ENCODE data around the gene ATP5PO.
"Not testable (repeated sequence)": the region's sequence is repeated elsewhere in the genome, so short reads cannot be mapped to it uniquely, and the experiment has no call there.

ATP5PO gene

GRCh38 chr21:33867868-33868267 lies 47.7 kb downstream of the ATP5PO start:
- not testable (repeated sequence) for DNase-seq (ENCODE audit: low read depth)

- no peak for DNase-seq (ENCODE audit: low read depth)
Observed at GRCh38 chr21:33866826-33867225, 48.8 kb downstream of the ATP5PO start.

- no peak for DNase-seq (ENCODE audit: low read depth)
Observed at GRCh38 chr21:33865996-33866575, 49.5 kb downstream of the ATP5PO start.

- no peak for DNase-seq (ENCODE audit: low read depth)
Observed at GRCh38 chr21:33865176-33865575, 50.4 kb downstream of the ATP5PO start.

GRCh38 chr21:33864150-33864549 lies 51.5 kb downstream of the ATP5PO start:
- no peak for DNase-seq (ENCODE audit: low read depth)

GRCh38 chr21:33863191-33863590 lies 52.4 kb downstream of the ATP5PO start:
- not testable (repeated sequence) for DNase-seq (ENCODE audit: low read depth)

GRCh38 chr21:33861125-33861524 lies 54.5 kb downstream of the ATP5PO start:
- no peak for DNase-seq (ENCODE audit: low read depth)

- DNase-seq (ENCODE audit: low read depth) = no peak
Observed at GRCh38 chr21:33860332-33860879, 55.2 kb downstream of the ATP5PO start.

- DNase-seq (ENCODE audit: low read depth) = no peak
Observed at GRCh38 chr21:33859373-33860102, 56.1 kb downstream of the ATP5PO start.

GRCh38 chr21:33858667-33859372 lies 56.8 kb downstream of the ATP5PO start:
- no peak for DNase-seq (ENCODE audit: low read depth)

GRCh38 chr21:33857846-33858666 lies 57.5 kb downstream of the ATP5PO start:
- no peak for DNase-seq (ENCODE audit: low read depth)

GRCh38 chr21:33856893-33857527 lies 58.6 kb downstream of the ATP5PO start:
- DNase-seq (ENCODE audit: low read depth) = no peak

GRCh38 chr21:33855190-33855589 lies 60.4 kb downstream of the ATP5PO start:
- DNase-seq (ENCODE audit: low read depth) = no peak

- no peak for DNase-seq (ENCODE audit: low read depth)
Observed at GRCh38 chr21:33854604-33855003, 61.0 kb downstream of the ATP5PO start.

All from T follicular helper cell (primary cell).